ENCODE results near the gene CCDC7. TPM values are rescaled to one million over a fixed set of nuclear protein-coding genes. Genes with fewer than 3 reads are reported as not detected.

Gene CCDC7
- total and polyA plus RNA-seq, 2 experiments from 2014 or later, result 0.83 to 1.6 TPM

DNA sequence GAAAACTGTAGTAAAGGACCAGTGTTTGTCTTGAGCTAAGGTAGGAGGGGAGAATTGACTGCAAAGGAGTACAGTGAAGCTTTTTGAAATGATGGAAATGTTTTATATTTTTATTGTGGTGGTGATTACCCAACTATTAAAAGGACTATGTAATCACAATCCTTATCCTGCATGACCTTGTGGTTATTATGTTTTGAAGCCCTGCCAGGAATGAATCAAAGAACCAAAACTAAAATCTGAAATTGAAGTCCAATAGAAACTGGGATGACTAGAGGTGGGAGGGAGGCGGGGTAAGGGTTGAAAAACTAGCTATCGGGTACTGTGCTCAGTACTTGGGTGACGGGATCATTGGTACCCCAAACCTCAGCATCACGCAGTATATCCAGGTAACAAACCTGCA is 8.2 kb downstream of the CCDC7 start (continued):
- TF ChIP-seq EZH2phosphoT487 (IDR thresholded peaks at IDR 0.05; ENCODE audit: unreplicated experiment), result no peak

DNA sequence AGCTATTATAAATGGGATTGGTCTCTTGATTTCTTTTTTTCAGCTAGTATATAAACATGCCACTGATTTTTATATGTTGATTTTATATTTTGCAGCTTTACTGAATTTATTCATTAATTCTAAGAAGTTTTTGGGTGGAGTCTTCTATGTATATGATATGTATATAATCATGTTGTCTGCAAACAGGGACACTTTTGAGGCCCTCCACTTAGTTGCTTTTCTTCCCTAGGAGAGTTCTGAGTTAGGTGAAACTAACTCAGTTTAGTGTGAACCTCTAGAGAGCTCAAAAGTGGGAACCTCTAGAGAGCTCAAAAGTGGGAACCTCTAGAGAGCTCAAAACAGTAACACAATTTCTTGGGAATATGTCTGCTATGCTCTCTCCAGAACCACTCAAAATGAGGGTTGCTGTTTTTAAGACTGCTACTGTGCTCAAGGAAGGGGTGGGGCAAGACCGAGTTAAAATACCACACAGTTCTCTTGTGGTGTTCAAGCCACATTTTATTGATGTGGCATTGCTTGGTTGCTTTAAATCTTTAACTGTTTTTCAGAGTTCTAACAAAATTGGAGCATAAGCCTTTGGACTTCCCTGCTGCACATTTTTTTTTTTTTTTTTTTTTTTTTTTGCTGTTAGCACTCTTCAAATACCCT is 13.2 kb downstream of the CCDC7 start:
- H3F3A ChIP-seq (replicated peaks; ENCODE audit: low read depth), result no peaks in the 10 kb centered on the region

More for the DNA sequence above, 13.2 kb downstream of the CCDC7 start:
- no peaks in the 10 kb centered on the region for H3K4me1 ChIP-seq (ENCODE audit: insufficient read depth)
- H3K9me2 ChIP-seq (ENCODE audit: insufficient read depth), result no peaks in the 10 kb centered on the region
- no peak overlapping the region for H3K27ac ChIP-seq (ENCODE audit: low read depth)
- H3K79me2 ChIP-seq (replicated peaks; ENCODE audit: insufficient read depth), result no peaks in the 10 kb centered on the region
- no peak overlapping the region for H2AFZ ChIP-seq
- no peaks in the 10 kb centered on the region for H3K27me3 Mint-ChIP-seq (ENCODE audit: insufficient read depth, low read depth, poor library complexity)
- no peaks in the 10 kb centered on the region for H3K36me3 Mint-ChIP-seq (ENCODE audit: low read depth)
- no peak overlapping the region for H3K27ac Mint-ChIP-seq
- TF ChIP-seq NANOG (IDR thresholded peaks at IDR 0.05; ENCODE audit: borderline replicate concordance) (no peak), CTCF (conservative IDR thresholded peaks at IDR 0.05; ENCODE audit: low read depth in 2 of 2) (no peak), ZNF331 (CRISPR knock-in tag; IDR thresholded peaks at IDR 0.05; ENCODE audit: low read depth) (no peak), POLR2AphosphoS5 (IDR thresholded peaks at IDR 0.05; ENCODE audit: low read depth) (no peak), CREB1 (CRISPR knock-in tag; IDR thresholded peaks at IDR 0.05; ENCODE audit: low read depth) (no peak), EZH2 (IDR thresholded peaks at IDR 0.05; ENCODE audit: low read depth, unreplicated experiment) (no peak), ZNF114 (CRISPR knock-in tag; IDR thresholded peaks at IDR 0.05) (no peak), EZH2phosphoT487 (IDR thresholded peaks at IDR 0.05; ENCODE audit: unreplicated experiment) (no peak), STAT1 (IDR thresholded peaks at IDR 0.05; ENCODE audit: unreplicated experiment) (no peak)
- TF ChIP-seq, protein P1, sequence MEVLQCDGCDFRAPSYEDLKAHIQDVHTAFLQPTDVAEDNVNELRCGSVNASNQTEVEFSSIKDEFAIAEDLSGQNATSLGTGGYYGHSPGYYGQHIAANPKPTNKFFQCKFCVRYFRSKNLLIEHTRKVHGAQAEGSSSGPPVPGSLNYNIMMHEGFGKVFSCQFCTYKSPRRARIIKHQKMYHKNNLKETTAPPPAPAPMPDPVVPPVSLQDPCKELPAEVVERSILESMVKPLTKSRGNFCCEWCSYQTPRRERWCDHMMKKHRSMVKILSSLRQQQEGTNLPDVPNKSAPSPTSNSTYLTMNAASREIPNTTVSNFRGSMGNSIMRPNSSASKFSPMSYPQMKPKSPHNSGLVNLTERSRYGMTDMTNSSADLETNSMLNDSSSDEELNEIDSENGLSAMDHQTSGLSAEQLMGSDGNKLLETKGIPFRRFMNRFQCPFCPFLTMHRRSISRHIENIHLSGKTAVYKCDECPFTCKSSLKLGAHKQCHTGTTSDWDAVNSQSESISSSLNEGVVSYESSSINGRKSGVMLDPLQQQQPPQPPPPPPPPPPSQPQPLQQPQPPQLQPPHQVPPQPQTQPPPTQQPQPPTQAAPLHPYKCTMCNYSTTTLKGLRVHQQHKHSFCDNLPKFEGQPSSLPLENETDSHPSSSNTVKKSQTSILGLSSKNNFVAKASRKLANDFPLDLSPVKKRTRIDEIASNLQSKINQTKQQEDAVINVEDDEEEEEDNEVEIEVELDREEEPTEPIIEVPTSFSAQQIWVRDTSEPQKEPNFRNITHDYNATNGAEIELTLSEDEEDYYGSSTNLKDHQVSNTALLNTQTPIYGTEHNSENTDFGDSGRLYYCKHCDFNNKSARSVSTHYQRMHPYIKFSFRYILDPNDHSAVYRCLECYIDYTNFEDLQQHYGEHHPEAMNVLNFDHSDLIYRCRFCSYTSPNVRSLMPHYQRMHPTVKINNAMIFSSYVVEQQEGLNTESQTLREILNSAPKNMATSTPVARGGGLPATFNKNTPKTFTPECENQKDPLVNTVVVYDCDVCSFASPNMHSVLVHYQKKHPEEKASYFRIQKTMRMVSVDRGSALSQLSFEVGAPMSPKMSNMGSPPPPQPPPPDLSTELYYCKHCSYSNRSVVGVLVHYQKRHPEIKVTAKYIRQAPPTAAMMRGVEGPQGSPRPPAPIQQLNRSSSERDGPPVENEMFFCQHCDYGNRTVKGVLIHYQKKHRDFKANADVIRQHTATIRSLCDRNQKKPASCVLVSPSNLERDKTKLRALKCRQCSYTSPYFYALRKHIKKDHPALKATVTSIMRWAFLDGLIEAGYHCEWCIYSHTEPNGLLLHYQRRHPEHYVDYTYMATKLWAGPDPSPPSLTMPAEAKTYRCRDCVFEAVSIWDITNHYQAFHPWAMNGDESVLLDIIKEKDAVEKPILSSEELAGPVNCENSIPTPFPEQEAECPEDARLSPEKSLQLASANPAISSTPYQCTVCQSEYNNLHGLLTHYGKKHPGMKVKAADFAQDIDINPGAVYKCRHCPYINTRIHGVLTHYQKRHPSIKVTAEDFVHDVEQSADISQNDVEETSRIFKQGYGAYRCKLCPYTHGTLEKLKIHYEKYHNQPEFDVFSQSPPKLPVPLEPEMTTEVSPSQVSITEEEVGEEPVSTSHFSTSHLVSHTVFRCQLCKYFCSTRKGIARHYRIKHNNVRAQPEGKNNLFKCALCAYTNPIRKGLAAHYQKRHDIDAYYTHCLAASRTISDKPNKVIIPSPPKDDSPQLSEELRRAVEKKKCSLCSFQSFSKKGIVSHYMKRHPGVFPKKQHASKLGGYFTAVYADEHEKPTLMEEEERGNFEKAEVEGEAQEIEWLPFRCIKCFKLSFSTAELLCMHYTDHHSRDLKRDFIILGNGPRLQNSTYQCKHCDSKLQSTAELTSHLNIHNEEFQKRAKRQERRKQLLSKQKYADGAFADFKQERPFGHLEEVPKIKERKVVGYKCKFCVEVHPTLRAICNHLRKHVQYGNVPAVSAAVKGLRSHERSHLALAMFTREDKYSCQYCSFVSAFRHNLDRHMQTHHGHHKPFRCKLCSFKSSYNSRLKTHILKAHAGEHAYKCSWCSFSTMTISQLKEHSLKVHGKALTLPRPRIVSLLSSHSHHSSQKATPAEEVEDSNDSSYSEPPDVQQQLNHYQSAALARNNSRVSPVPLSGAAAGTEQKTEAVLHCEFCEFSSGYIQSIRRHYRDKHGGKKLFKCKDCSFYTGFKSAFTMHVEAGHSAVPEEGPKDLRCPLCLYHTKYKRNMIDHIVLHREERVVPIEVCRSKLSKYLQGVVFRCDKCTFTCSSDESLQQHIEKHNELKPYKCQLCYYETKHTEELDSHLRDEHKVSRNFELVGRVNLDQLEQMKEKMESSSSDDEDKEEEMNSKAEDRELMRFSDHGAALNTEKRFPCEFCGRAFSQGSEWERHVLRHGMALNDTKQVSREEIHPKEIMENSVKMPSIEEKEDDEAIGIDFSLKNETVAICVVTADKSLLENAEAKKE (CRISPR knock-in tag; IDR thresholded peaks at IDR 0.05), result no peak
- TF ChIP-seq, protein P2, sequence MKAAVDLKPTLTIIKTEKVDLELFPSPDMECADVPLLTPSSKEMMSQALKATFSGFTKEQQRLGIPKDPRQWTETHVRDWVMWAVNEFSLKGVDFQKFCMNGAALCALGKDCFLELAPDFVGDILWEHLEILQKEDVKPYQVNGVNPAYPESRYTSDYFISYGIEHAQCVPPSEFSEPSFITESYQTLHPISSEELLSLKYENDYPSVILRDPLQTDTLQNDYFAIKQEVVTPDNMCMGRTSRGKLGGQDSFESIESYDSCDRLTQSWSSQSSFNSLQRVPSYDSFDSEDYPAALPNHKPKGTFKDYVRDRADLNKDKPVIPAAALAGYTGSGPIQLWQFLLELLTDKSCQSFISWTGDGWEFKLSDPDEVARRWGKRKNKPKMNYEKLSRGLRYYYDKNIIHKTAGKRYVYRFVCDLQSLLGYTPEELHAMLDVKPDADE (IDR thresholded peaks at IDR 0.05), result no peak
- TF ChIP-seq, protein P3, sequence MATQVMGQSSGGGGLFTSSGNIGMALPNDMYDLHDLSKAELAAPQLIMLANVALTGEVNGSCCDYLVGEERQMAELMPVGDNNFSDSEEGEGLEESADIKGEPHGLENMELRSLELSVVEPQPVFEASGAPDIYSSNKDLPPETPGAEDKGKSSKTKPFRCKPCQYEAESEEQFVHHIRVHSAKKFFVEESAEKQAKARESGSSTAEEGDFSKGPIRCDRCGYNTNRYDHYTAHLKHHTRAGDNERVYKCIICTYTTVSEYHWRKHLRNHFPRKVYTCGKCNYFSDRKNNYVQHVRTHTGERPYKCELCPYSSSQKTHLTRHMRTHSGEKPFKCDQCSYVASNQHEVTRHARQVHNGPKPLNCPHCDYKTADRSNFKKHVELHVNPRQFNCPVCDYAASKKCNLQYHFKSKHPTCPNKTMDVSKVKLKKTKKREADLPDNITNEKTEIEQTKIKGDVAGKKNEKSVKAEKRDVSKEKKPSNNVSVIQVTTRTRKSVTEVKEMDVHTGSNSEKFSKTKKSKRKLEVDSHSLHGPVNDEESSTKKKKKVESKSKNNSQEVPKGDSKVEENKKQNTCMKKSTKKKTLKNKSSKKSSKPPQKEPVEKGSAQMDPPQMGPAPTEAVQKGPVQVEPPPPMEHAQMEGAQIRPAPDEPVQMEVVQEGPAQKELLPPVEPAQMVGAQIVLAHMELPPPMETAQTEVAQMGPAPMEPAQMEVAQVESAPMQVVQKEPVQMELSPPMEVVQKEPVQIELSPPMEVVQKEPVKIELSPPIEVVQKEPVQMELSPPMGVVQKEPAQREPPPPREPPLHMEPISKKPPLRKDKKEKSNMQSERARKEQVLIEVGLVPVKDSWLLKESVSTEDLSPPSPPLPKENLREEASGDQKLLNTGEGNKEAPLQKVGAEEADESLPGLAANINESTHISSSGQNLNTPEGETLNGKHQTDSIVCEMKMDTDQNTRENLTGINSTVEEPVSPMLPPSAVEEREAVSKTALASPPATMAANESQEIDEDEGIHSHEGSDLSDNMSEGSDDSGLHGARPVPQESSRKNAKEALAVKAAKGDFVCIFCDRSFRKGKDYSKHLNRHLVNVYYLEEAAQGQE (IDR thresholded peaks at IDR 0.05; ENCODE audit: unreplicated experiment), result no peak
- H3K4me1 Mint-ChIP-seq, result no peaks in the 10 kb centered on the region
- ATAC-seq (no peak), DNase-seq (ENCODE audit: low spot score) (no peak)
- no peaks in the 10 kb centered on the region for H3K36me3 ChIP-seq (ENCODE audit: insufficient read depth)
- no peak overlapping the region for H3K4me3 ChIP-seq
- no peaks in the 10 kb centered on the region for H3K9me3 Mint-ChIP-seq
- no peak overlapping the region for H3K4me2 ChIP-seq
- no peaks in the 10 kb centered on the region for H4K20me1 ChIP-seq (replicated peaks; ENCODE audit: insufficient read depth)
- no peak overlapping the region for H3K4me3 Mint-ChIP-seq
- no peaks in the 10 kb centered on the region for H3K27me3 ChIP-seq (ENCODE audit: insufficient read depth)

Measured in GM23338 (cell line).